ENCODE results near the gene ATP8A1. TPM values are rescaled to one million over a fixed set of nuclear protein-coding genes. Genes with fewer than 3 reads are reported as not detected.

Gene ATP8A1
- total RNA-seq, 4 donors from 2014 or later, result 23.8 to 74.2 (median 31.1) TPM

DNA sequence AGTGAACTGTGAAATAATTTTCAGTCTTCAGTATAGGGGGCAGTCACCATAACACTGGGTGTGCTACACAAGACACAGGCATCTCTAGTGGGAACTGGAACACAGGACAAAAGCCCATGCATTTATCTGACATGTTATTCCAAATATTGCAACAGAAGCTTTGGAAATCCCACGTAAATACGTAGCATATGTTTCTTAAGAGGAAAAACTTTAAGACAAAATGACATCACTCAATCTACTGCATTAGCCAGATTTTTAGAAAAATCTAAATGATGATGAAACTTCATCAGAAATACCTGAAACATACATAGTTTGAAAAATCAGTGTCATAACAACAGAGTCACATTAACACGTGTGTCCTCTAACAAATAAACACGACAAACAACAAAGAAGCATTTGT lies 245.1 kb downstream of the ATP8A1 start:
- ATAC-seq (no peak), DNase-seq (no peak)
- in situ Hi-C loops (cut with MboI; ENCODE audit: low sequenced_read_pairs in 4 of 4) (no loop called here), intact Hi-C loops (cut with DNase I; ENCODE audit: low total_unique reads) (no loop called here)
- no peaks in the 10 kb centered on the region for H3K27me3 ChIP-seq
- no peak for TF ChIP-seq POLR2A (IDR thresholded peaks at IDR 0.05)
- TF ChIP-seq, protein P1, sequence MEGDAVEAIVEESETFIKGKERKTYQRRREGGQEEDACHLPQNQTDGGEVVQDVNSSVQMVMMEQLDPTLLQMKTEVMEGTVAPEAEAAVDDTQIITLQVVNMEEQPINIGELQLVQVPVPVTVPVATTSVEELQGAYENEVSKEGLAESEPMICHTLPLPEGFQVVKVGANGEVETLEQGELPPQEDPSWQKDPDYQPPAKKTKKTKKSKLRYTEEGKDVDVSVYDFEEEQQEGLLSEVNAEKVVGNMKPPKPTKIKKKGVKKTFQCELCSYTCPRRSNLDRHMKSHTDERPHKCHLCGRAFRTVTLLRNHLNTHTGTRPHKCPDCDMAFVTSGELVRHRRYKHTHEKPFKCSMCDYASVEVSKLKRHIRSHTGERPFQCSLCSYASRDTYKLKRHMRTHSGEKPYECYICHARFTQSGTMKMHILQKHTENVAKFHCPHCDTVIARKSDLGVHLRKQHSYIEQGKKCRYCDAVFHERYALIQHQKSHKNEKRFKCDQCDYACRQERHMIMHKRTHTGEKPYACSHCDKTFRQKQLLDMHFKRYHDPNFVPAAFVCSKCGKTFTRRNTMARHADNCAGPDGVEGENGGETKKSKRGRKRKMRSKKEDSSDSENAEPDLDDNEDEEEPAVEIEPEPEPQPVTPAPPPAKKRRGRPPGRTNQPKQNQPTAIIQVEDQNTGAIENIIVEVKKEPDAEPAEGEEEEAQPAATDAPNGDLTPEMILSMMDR (IDR thresholded peaks at IDR 0.05 in 4 of 5, conservative IDR thresholded peaks at IDR 0.05 in 1 of 5), result no peak
- H3K36me3 ChIP-seq, result peaks cover 0 to 13% of the 10 kb centered on the region in 2 donors
- no peaks in the 10 kb centered on the region for H3K9me3 ChIP-seq
- H3K4me3 ChIP-seq, result no peak overlapping the region
- H3K27ac ChIP-seq, result peak overlapping the region in 3 of 4 donors; percentile 16 to 54 (median 34)
- no peaks in the 10 kb centered on the region for H3K4me1 ChIP-seq

DNA sequence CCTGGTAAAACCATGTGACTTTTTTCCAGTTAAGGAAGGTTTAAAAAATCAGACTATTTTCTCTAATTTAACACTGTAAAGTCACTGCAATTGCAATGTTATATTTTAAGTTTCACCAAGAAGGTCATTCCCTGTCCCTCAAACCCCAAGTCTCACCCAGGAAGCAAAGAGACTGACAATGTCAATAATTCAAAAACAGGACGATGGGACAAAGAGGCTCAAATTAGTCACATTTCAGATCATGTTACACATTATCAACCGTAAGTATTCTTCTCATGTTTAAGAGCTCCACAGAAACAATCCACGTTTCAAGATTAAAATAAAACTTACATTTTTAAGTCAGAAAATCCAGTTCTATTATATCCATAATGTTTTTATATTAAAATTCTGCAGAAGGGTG lies 246.5 kb downstream of the ATP8A1 start:
- intact Hi-C loops (cut with DNase I; ENCODE audit: low total_unique reads) (no loop called here), in situ Hi-C loops (cut with MboI; ENCODE audit: low sequenced_read_pairs in 4 of 4) (no loop called here)
- no peaks in the 10 kb centered on the region for H3K9me3 ChIP-seq
- H3K4me1 ChIP-seq, result no peaks in the 10 kb centered on the region
- no peak overlapping the region for H3K4me3 ChIP-seq
- H3K27ac ChIP-seq, result no peak overlapping the region
- no peak for ATAC-seq
- no peaks in the 10 kb centered on the region for H3K27me3 ChIP-seq
- DNase-seq, result no peak
- peaks cover 0 to 13% of the 10 kb centered on the region in 2 donors for H3K36me3 ChIP-seq
- TF ChIP-seq, protein P1 (IDR thresholded peaks at IDR 0.05 in 4 of 5, conservative IDR thresholded peaks at IDR 0.05 in 1 of 5), result no peak
- TF ChIP-seq POLR2A (IDR thresholded peaks at IDR 0.05), result no peak

DNA sequence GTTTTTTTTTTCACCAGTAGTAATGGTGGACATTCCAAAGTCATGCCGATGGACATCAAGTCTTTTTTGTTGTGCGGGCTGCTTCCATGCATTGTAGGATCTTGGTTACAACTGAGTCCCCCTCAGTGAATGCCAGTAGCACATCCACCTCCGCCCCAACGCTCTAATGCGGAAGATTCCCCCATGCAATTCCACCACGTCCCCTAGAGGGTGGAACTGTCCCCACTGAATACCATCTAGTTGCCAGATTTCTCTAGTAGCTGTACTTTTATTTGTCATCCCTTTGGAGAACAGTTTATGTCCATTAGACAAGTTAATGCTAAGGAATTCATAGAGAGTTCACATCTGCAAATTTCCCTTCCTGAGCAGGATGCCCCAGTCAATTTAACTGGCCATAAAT lies 252.9 kb downstream of the ATP8A1 start:
- no peak overlapping the region for H3K27ac ChIP-seq
- intact Hi-C loops (cut with DNase I; ENCODE audit: low total_unique reads), result no loop called here
- peaks cover 4 to 29% (median 13%) of the 10 kb centered on the region in 3 donors for H3K27me3 ChIP-seq
- peaks cover under 1% of the 10 kb centered on the region in 2 donors for H3K4me1 ChIP-seq
- in situ Hi-C loops (cut with MboI; ENCODE audit: low sequenced_read_pairs in 4 of 4), result no loop called here
- no peak for TF ChIP-seq POLR2A (IDR thresholded peaks at IDR 0.05)
- TF ChIP-seq, protein P1 (IDR thresholded peaks at IDR 0.05 in 4 of 5, conservative IDR thresholded peaks at IDR 0.05 in 1 of 5), result no peak
- no peaks in the 10 kb centered on the region for H3K9me3 ChIP-seq
- no peak for ATAC-seq
- no peaks in the 10 kb centered on the region for H3K36me3 ChIP-seq
- DNase-seq, result no peak
- H3K4me3 ChIP-seq, result no peak overlapping the region

DNA sequence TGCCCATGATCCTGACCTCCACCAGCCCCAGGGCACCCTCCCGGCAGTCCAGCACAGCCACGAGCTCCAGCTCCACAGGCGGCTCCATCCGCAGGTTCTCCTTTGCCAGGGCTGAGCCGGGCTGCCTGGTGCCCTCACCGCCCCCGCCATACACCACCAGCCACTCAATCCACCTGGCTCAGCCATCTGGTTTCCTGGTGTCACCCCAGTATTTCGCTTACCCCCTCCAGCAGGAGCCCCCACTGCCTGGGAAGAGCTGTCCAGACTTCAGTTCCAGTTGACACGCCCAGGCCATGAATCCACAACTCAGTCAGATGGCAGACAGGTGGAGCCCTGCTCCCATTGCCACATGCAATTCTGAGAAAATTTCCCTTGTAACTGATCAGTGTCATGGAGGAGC lies 255.7 kb downstream of the ATP8A1 start:
- Histone ChIP-seq H3K4me3 (no peak overlapping the region), H3K9me3 (no peaks in the 10 kb centered on the region), H3K27me3 (peaks cover 32 to 57% (median 39%) of the 10 kb centered on the region in 3 donors), H3K27ac (no peak overlapping the region), H3K36me3 (no peaks in the 10 kb centered on the region), H3K4me1 (peaks cover 6 to 28% of the 10 kb centered on the region in 2 donors)
- TF ChIP-seq, protein P1 (IDR thresholded peaks at IDR 0.05 in 4 of 5, conservative IDR thresholded peaks at IDR 0.05 in 1 of 5), result no peak
- no peak for TF ChIP-seq POLR2A (IDR thresholded peaks at IDR 0.05)
- DNase-seq, result no peak
- no peak for ATAC-seq
- intact Hi-C loops (cut with DNase I; ENCODE audit: low total_unique reads), result no loop called here
- in situ Hi-C loops (cut with MboI; ENCODE audit: low sequenced_read_pairs in 4 of 4), result no loop called here

DNA sequence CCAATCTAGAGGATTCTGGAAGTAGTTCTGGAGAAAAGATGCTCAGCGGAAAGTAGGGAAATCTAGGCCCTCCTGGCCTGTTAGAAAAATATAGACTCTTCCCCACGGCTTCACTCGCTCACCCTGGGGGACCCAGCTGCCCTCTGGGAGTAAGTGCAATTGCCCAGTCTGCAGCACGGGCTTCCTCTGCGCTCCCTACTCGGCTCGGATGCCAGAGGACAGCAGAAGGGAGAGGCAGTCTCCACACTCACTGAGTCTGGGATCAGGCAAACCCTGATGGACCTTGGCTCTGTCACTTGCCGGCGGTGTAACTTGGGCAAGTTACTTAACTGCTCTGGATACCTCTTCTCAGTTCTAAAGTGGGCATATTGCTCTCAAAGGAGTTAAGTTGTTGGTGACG lies 257.5 kb downstream of the ATP8A1 start:
- no peak for TF ChIP-seq POLR2A (IDR thresholded peaks at IDR 0.05)
- TF ChIP-seq, protein P1 (IDR thresholded peaks at IDR 0.05 in 4 of 5, conservative IDR thresholded peaks at IDR 0.05 in 1 of 5), result no peak
- Histone ChIP-seq H3K27ac (no peak overlapping the region), H3K4me1 (peaks cover 6 to 28% of the 10 kb centered on the region in 2 donors), H3K4me3 (peak overlapping the region; percentile 57 to 86 (median 60)), H3K9me3 (no peaks in the 10 kb centered on the region), H3K27me3 (peaks cover 41 to 71% (median 43%) of the 10 kb centered on the region in 3 donors), H3K36me3 (no peaks in the 10 kb centered on the region)
- ATAC-seq (no peak), DNase-seq (no peak)
- intact Hi-C loops (cut with DNase I; ENCODE audit: low total_unique reads), result no loop called here
- in situ Hi-C loops (cut with MboI; ENCODE audit: low sequenced_read_pairs in 4 of 4), result no loop called here

Data from gastrocnemius medialis (tissue), 4 donors.